Esophagus squamous epithelium (tissue), 4 donors: ENCODE results near the gene POTEM.
"Not testable (repeated sequence)": the region's sequence is repeated elsewhere in the genome, so short reads cannot be mapped to it uniquely, and the experiment has no call there.

Experiments
- POLR2A ChIP-seq, 4 donors: fragments of 450-650 bp; IDR thresholded peaks; one replicate each; pipeline ENCODE4 v1.6.1; 2017; ENCODE audit warnings: antibody characterized with exemption in 4 of 4, mild to moderate bottlenecking in 4 of 4, moderate library complexity in 3 of 4
- TF ChIP-seq, protein P1 (sequence below), 6 experiments: fragments of 450-650 bp in 4 of 6; fragments of 200-600 bp in 2 of 6; sonication (generic) in 2 of 6; IDR thresholded peaks; one replicate each; pipeline ENCODE4 v1.5.1; 2016 to 2019; ENCODE audit warnings: antibody characterized with exemption in 6 of 6, mild to moderate bottlenecking in 4 of 6, moderate library complexity in 4 of 6

DNA sequence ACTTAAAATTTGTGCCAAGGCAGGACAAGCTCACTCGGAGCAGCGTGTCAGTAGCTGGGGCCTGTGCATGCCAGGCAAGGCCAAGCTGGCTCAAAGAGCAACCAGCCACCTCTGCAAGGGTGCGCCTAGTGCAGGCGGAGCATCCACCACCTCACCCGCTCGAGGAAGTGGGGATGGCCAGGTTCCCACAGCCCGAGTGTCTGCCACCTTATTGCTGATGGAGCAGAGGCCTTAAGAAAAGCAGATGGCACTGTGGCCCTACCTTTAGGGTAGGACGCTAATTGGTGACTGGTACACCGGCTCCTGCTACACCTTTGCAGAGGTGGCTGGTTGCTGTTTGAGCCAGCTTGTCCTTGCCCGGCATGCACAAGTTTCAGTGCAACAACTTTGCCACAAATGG, 43.8 kb downstream of the POTEM start:
- TF ChIP-seq, protein P1, sequence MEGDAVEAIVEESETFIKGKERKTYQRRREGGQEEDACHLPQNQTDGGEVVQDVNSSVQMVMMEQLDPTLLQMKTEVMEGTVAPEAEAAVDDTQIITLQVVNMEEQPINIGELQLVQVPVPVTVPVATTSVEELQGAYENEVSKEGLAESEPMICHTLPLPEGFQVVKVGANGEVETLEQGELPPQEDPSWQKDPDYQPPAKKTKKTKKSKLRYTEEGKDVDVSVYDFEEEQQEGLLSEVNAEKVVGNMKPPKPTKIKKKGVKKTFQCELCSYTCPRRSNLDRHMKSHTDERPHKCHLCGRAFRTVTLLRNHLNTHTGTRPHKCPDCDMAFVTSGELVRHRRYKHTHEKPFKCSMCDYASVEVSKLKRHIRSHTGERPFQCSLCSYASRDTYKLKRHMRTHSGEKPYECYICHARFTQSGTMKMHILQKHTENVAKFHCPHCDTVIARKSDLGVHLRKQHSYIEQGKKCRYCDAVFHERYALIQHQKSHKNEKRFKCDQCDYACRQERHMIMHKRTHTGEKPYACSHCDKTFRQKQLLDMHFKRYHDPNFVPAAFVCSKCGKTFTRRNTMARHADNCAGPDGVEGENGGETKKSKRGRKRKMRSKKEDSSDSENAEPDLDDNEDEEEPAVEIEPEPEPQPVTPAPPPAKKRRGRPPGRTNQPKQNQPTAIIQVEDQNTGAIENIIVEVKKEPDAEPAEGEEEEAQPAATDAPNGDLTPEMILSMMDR (IDR thresholded peaks at IDR 0.05) = not testable (repeated sequence)
- TF ChIP-seq POLR2A (IDR thresholded peaks at IDR 0.05) = not testable (repeated sequence)
